Muscle of leg (tissue), 11 donors: Measurements from ENCODE around the gene SIRPB1. TPM values are rescaled to one million over a fixed set of nuclear protein-coding genes. Genes with fewer than 3 reads are reported as not detected.

ENCODE experiments used
- DNase-seq: peaks from one replicate; pipeline ENCODE4 v3.0.0; 2013
- H3K27ac ChIP-seq: one replicate; pipeline ENCODE4 v1.5.1; 2013; ENCODE audit warnings: mild to moderate bottlenecking, low read length, control low read depth
- H3K27me3 ChIP-seq: one replicate; pipeline ENCODE4 v1.6.1; 2013; ENCODE audit warnings: low read length; ENCODE audit not compliant: control insufficient read depth, insufficient read depth
- H3K36me3 ChIP-seq: one replicate; pipeline ENCODE4 v1.6.1; 2013; ENCODE audit warnings: low read length; ENCODE audit not compliant: control insufficient read depth, insufficient read depth
- H3K4me1 ChIP-seq: one replicate; pipeline ENCODE4 v1.6.1; 2013; ENCODE audit warnings: low read length; ENCODE audit not compliant: control insufficient read depth, insufficient read depth
- H3K4me3 ChIP-seq: one replicate; pipeline ENCODE4 v1.5.1; 2013; ENCODE audit warnings: low read length, control low read depth
- H3K9me3 ChIP-seq: replicated peaks from 2 replicates; pipeline ENCODE4 v1.6.1; 2013; ENCODE audit warnings: low read depth, low read length; ENCODE audit not compliant: control insufficient read depth
- WGBS: methylation state at CpG from one replicate; pipeline ENCODE4 v1.1.5; 2013; ENCODE audit warnings: missing lambda C conversion rate; ENCODE audit not compliant: insufficient coverage; 5-methylcytosine and 5-hydroxymethylcytosine counted together
- polyA plus RNA-seq, 8 donors: library from polyadenylated mRNA; unstranded; fragments of 120-200 nt; gene quantifications; one replicate each; pipeline versions ENCODE4 v1.2.1 to v1.2.3, GENCODE V29; 2013; ENCODE audit warnings: inconsistent platforms in 1 of 8, low replicate concordance in 1 of 8; ENCODE audit not compliant: insufficient read length in 8 of 8, insufficient read depth in 1 of 8
- total RNA-seq: library from RNA; stranded (reverse); fragments of 120-200 nt; gene quantifications from one replicate; pipeline ENCODE4 v1.2.4, GENCODE V29; 2013

Gene SIRPB1
- total and polyA plus RNA-seq, 9 donors: 0.13 to 4.3 (median 1.6) TPM

DNA sequence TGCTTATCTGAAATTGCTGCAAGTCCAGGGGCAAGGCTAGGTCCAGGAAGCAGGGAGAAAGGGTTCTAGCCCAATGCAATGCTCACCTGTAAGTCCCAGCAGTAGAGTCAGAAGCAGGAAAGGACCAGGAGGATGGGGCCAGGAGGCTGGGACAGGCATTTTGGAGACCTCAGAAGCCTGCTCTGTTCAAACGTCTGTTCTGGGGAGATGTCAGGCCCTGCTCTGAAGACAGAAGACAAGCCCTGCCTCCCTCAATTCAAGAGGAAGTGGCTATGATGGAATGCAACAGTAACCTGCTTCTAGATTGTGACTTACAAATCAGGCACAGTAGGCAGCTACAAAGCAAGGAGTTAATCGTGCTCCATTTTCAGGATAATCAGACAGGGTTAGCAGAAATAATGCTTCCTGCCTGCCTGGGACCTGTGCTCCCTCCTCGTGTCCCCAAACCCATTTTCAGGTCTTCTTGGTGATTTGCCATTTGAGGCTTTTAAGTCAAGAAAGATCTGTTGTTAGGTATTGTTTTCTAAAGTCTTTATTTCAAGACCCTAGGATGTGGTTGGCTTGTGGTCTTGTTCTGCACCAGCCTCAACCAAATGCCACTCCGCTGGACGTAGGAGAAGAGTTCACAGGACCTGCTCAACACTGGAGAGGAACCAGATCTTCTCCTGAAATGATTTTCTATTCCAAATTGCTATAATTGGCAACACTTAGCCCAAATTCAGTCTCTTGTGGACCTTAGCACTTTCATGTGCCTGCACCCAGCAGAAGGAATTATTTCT is 37.9 kb upstream of the SIRPB1 start, which contains the start of gene SIRPG:
SIRPG (minus strand) TSS at position 224 of the 779 bp plus-strand sequence; CDS start at position 159, 65 bp downstream.
- 75% methylated on average over 2 of the region's 5 CpGs for WGBS
- no peak within 1 kb of the TSS for H3K4me3 ChIP-seq
- DNase-seq: no peak
- no peaks in the 10 kb centered on the region for H3K4me1 ChIP-seq
- H3K27ac ChIP-seq: no peak within 1 kb of the TSS
- H3K9me3 ChIP-seq: peaks cover 3% of the 10 kb centered on the region
- no peaks in the 10 kb centered on the region for H3K36me3 ChIP-seq
- peaks cover 3% of the 10 kb centered on the region for H3K27me3 ChIP-seq

DNA sequence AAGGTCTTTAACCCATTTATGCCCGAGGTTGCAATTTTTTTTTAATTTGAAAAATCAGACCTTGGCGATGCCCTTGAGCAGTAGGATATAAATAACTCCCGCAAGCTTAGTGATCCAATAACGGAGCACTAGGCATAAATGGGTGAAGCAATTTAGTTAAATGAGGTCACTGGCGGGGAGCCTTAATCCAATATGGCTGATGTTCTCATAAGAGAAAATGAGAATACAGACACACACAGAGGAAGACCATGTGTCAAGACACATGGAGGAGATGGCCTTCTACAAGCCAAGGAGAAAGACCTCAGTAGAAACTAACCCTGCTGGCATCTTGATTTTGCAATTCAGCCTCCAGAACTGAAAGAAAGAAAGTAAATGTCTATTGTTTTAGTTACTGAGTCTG is 37.0 kb upstream of the SIRPB1 start:
- 75% methylated on average over 3 of the region's 5 CpGs for WGBS
- Histone ChIP-seq H3K27me3 (peaks cover 3% of the 10 kb centered on the region), H3K27ac (no peak overlapping the region)

DNA sequence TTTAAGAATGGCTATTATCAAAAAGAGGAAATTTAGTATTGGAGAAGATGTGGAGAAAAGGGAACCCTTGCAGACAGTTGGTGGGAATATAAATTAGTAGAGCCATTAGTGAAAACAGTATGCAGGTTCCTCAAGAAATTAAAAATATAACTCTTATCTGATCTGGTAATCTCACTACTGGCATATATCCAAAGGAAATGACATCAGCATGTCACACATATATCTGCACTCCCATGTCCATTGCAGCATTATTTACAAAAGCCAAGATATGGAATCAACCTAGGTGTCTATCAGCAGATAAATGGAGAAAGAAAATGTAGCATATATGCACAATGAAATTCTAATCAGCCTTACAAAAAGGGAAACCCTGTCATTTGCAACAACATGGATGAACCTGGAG is 35.2 kb upstream of the SIRPB1 start:
- no peaks in the 10 kb centered on the region for H3K36me3 ChIP-seq
- no peak for DNase-seq
- no peak overlapping the region for H3K4me3 ChIP-seq
- no peak overlapping the region for H3K27ac ChIP-seq
- H3K4me1 ChIP-seq: no peaks in the 10 kb centered on the region
- H3K9me3 ChIP-seq: peaks cover 3% of the 10 kb centered on the region
- H3K27me3 ChIP-seq: peaks cover 3% of the 10 kb centered on the region

More for the DNA sequence above, 37.0 kb upstream of the SIRPB1 start:
- Histone ChIP-seq H3K9me3 (peaks cover 3% of the 10 kb centered on the region), H3K36me3 (no peaks in the 10 kb centered on the region), H3K4me3 (no peak overlapping the region), H3K4me1 (no peaks in the 10 kb centered on the region)
- DNase-seq: no peak

DNA sequence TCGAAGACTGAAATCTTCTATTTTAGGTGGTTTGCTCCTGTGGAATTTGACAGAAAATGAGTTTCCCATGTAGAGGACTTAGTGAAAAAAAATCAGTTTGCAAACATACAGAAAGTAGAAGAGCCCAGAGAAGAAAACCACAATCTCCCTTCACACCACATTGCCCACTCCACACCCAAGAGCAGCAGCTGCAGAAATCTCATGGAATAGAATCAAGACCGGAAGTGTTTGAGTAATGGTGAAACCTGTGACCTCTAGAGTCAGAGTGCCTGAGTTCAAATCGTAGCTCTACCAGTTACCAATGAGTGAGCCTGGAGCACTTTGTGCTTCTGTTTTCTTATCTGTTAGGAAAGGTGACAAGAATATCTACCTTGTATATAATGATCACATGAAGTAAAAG is 33.2 kb upstream of the SIRPB1 start:
- WGBS: 60% methylated on average over 2 of the region's 3 CpGs
- H3K27ac ChIP-seq: no peak overlapping the region

DNA sequence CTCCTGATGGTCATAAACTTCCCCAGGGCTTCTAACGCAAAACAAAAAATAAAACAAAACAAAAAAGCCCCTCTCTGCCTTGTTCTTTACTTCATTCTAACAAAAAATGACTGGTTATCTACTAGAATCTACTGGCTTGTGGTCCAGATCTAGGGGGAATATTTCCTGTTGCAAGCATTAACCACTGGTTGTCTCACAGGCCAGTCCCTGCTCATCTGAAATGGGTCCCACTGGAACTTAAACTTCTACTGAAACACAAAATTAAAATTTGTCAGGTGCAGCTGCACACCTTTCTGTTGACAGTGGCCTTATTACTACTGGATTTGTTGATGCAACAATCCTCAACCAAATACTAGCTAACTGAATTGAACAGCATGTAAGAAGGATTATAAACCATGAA is 32.3 kb upstream of the SIRPB1 start:
- no peak overlapping the region for H3K27ac ChIP-seq

More for the DNA sequence above, 33.2 kb upstream of the SIRPB1 start:
- DNase-seq: no peak
- H3K9me3 ChIP-seq: peaks cover 3% of the 10 kb centered on the region
- H3K4me1 ChIP-seq: no peaks in the 10 kb centered on the region
- H3K36me3 ChIP-seq: no peaks in the 10 kb centered on the region
- H3K4me3 ChIP-seq: no peak overlapping the region
- peaks cover 3% of the 10 kb centered on the region for H3K27me3 ChIP-seq

DNA sequence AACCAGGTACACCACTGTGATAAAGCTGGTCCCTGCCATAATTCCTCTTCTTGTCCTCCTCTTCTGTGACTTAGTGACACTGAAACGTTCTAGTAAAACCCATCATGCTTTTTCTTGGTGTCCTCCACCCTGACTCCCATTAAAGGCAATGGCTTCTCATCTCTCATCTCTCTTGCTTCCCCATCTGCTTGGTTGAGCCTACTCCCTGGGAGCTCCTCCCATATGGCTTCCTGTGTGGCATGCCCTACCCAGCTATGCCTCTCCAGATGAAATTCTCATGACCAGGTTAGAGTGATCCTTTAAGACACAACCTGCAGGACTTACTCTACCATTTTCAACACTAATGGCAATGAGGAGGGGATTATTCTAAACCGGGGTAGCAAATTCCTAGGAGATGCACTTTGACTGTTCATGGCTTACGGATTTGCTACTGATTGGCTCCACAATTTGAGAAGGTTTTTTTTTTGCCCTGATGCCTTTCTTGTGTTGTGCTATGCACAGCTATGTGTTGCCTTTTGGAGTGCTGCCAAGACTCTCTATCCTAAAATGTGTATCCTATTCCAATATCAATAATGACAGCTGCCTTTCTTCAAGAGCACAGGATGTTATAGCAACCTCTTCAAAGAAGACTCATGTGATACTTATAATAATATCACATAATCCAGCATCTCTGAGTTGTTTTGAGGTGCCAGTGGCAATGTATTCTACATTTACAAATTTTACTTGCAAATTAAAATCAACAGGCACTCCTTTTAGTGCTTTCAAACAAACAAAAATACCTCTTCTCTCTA is 31.7 kb upstream of the SIRPB1 start:
- no peak overlapping the region for H3K4me3 ChIP-seq
- H3K9me3 ChIP-seq: peaks cover 3% of the 10 kb centered on the region
- 11% methylated on average over 1 of the region's 3 CpGs for WGBS
- no peak for DNase-seq
- no peaks in the 10 kb centered on the region for H3K36me3 ChIP-seq
- no peaks in the 10 kb centered on the region for H3K27me3 ChIP-seq
- no peak overlapping the region for H3K27ac ChIP-seq
- no peaks in the 10 kb centered on the region for H3K4me1 ChIP-seq

More for the DNA sequence above, 32.3 kb upstream of the SIRPB1 start:
- H3K27me3 ChIP-seq: no peaks in the 10 kb centered on the region
- no peak for DNase-seq
- H3K36me3 ChIP-seq: no peaks in the 10 kb centered on the region
- peaks cover 3% of the 10 kb centered on the region for H3K9me3 ChIP-seq
- no peak overlapping the region for H3K4me3 ChIP-seq
- H3K4me1 ChIP-seq: no peaks in the 10 kb centered on the region
- no CpG with 5 or more reads among the region's 1 CpG for WGBS

DNA sequence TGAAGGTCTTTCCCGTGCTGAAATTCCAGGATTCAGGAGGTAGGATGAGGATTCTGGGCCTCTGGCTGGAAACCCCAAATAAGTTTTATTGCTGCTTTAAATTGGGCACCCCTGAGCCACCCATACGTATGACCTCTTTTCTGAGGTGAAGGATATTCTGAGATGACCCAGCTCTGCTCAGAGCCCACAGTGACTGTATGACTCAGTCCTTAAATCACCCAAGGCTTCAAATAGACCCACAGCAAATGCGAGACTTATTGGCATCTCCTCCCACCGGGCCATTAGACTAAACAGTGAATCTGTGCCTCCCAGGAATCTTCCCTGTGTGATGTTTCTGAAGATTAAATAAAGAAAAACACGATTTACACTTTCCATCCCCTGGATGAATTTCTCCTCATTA is 28.3 kb upstream of the SIRPB1 start:
- no peak for DNase-seq
- WGBS: 75% methylated on average over 1 of the region's 5 CpGs
- H3K27me3 ChIP-seq: no peaks in the 10 kb centered on the region

DNA sequence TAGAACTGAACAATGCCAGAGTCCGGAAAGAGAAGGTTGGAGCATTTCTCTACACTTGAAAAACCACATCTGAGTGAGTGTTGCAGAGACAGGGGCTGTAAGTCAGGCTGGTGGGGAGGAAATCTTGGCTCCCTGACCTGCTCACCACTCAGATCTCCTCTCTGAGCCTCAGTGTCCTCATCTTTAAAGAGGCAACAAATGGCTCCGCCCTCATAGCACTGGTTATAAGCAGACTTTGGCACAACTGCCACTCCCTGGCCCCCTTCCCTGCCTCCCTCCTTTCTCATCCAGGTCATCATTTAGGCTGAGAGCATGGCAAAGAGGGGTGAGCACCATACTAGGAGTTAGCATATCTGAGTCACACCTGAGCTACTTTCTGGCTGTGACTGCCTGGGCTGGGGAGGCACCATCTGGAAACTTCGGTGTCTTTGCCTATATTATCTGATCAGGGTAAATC is 27.2 kb upstream of the SIRPB1 start:
- Histone ChIP-seq H3K36me3 (no peaks in the 10 kb centered on the region), H3K27ac (no peak overlapping the region), H3K9me3 (no peaks in the 10 kb centered on the region), H3K27me3 (no peaks in the 10 kb centered on the region), H3K4me1 (no peaks in the 10 kb centered on the region), H3K4me3 (no peak overlapping the region)
- no CpG with 5 or more reads among the region's 3 CpGs for WGBS
- DNase-seq: no peak

More for the DNA sequence above, 28.3 kb upstream of the SIRPB1 start:
- Histone ChIP-seq H3K9me3 (no peaks in the 10 kb centered on the region), H3K27ac (no peak overlapping the region), H3K4me3 (no peak overlapping the region), H3K4me1 (no peaks in the 10 kb centered on the region), H3K36me3 (no peaks in the 10 kb centered on the region)

DNA sequence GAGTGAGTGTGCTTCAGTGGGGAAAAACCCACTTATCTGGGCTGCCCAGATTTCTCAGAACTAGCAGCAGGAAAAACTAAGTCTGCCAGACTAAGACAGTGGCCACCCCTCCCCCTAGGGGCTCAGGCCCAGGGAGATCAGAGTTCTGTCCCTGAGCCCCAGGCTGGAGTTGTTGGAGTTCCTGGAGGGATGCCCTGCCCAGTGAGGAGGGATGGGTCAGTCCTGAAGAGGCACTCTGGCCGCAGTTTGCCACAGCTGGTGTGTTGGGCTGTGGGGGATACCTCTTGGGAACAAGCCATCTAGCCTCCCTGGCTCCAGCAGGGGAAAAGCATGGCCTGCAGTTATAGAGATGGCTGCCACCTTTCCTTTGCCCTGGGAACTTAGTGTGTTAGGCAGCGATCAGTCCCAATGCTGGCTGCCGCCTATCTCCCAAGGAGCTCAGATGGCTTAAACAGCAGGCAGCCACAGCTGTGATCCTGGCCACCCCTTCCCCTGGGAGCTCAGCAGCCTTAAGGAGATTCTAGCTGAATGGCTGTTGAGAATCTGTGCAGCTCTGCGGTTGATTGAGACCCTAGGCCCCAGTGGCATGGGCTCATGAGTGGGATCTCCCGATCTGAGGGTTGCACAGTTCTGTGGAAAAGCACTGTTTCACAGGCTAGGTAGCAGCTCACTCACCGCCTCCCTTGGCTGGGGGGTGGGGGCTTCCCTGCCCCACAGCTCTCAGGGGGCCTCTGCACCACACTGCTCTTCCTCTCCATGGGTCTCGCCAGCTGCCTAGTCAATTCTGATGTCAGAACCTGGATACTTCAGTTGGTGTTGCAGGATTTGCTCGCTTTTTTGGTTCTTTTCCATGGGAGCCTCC is 24.5 kb upstream of the SIRPB1 start:
- no peaks in the 10 kb centered on the region for H3K9me3 ChIP-seq
- H3K4me3 ChIP-seq: no peak overlapping the region
- no peak overlapping the region for H3K27ac ChIP-seq
- 83% methylated on average over 6 of the region's 8 CpGs for WGBS
- no peaks in the 10 kb centered on the region for H3K36me3 ChIP-seq
- DNase-seq: no peak
- H3K27me3 ChIP-seq: no peaks in the 10 kb centered on the region
- no peaks in the 10 kb centered on the region for H3K4me1 ChIP-seq
